Astrocyte (in vitro differentiated cells and primary cell): ENCODE measurements around the gene CREB1. TPM values are rescaled to one million over a fixed set of nuclear protein-coding genes. Genes with fewer than 3 reads are reported as not detected.
"Not testable (repeated sequence)": the region's sequence is repeated elsewhere in the genome, so short reads cannot be mapped to it uniquely, and the experiment has no call there.

Experiments
- DNase-seq: peaks from one replicate; pipeline ENCODE4 v3.0.0-alpha.2; 2010; ENCODE audit warnings: low read depth
- FAIRE-seq: peaks from 2 replicates; lab custom pipeline; 2011; peaks lifted over from hg19 to GRCh38; lab: Jason Lieb, UNC
- H2AFZ ChIP-seq: 2 replicates; pipeline ENCODE4 v1.6.0; 2012; ENCODE audit warnings: low read depth, low read length, inconsistent platforms
- H3K27ac ChIP-seq: 2 replicates; pipeline ENCODE4 v1.5.1; 2011; ENCODE audit warnings: low read depth, low read length, inconsistent platforms
- H3K27me3 ChIP-seq: 2 replicates; pipeline ENCODE4 v1.6.0; 2011; ENCODE audit warnings: low read length, inconsistent platforms; ENCODE audit not compliant: insufficient read depth
- H3K36me3 ChIP-seq: 2 replicates; pipeline ENCODE4 v1.5.1; 2011; ENCODE audit warnings: low read length, inconsistent platforms; ENCODE audit not compliant: insufficient read depth
- H3K4me1 ChIP-seq: 2 replicates; pipeline ENCODE4 v1.5.1; 2011; ENCODE audit warnings: low read length, inconsistent platforms; ENCODE audit not compliant: insufficient read depth
- H3K4me2 ChIP-seq: 2 replicates; pipeline ENCODE4 v1.6.0; 2012; ENCODE audit warnings: low read length, inconsistent platforms
- H3K4me3 ChIP-seq: 2 replicates; pipeline ENCODE4 v1.5.1; 2011; ENCODE audit warnings: low read depth, mild to moderate bottlenecking, low read length, inconsistent platforms; ENCODE audit not compliant: insufficient read depth
- H3K79me2 ChIP-seq: 2 replicates; pipeline ENCODE4 v1.6.0; 2012; ENCODE audit warnings: mild to moderate bottlenecking, low read length, inconsistent platforms; ENCODE audit not compliant: insufficient read depth
- H3K9ac ChIP-seq: 2 replicates; pipeline ENCODE4 v1.6.0; 2012; ENCODE audit warnings: mild to moderate bottlenecking, low read length, inconsistent platforms
- H3K9me3 ChIP-seq: 2 replicates; pipeline ENCODE4 v1.5.1; 2012; ENCODE audit warnings: low read depth, mild to moderate bottlenecking, low read length, inconsistent platforms; ENCODE audit not compliant: insufficient read depth
- H4K20me1 ChIP-seq: 2 replicates; pipeline ENCODE4 v1.6.0; 2012; ENCODE audit warnings: low read length, inconsistent platforms; ENCODE audit not compliant: insufficient read depth
- H3K27ac Mint-ChIP-seq: one replicate; pipeline ENCODE4 v1.8.0; 2021; ENCODE audit warnings: mild to moderate bottlenecking, mixed read lengths; ENCODE audit not compliant: unreplicated experiment
- H3K27me3 Mint-ChIP-seq: one replicate; pipeline ENCODE4 v1.8.0; 2021; ENCODE audit warnings: low read depth, mixed read lengths; ENCODE audit not compliant: unreplicated experiment
- H3K36me3 Mint-ChIP-seq: one replicate; pipeline ENCODE4 v1.8.0; 2021; ENCODE audit warnings: low read depth, mixed read lengths; ENCODE audit not compliant: unreplicated experiment
- H3K4me1 Mint-ChIP-seq: one replicate; pipeline ENCODE4 v1.8.0; 2021; ENCODE audit warnings: low read depth, mixed read lengths; ENCODE audit not compliant: unreplicated experiment
- H3K4me3 Mint-ChIP-seq: one replicate; pipeline ENCODE4 v1.8.0; 2021; ENCODE audit warnings: mild to moderate bottlenecking, moderate library complexity, mixed read lengths; ENCODE audit not compliant: unreplicated experiment
- H3K9me3 Mint-ChIP-seq: one replicate; pipeline ENCODE4 v1.8.0; 2021; ENCODE audit warnings: mild to moderate bottlenecking, mixed read lengths; ENCODE audit not compliant: unreplicated experiment
- CTCF ChIP-seq: IDR thresholded peaks from 2 replicates; pipeline ENCODE4 v1.5.1; 2011; ENCODE audit warnings: low read depth, mild to moderate bottlenecking, inconsistent platforms, low read length, moderate library complexity; ENCODE audit not compliant: insufficient read depth
- EZH2 ChIP-seq: IDR thresholded peaks from 2 replicates; pipeline ENCODE4 v1.6.1; 2012; ENCODE audit warnings: mild to moderate bottlenecking, low read length, inconsistent platforms; ENCODE audit not compliant: insufficient read depth
- total RNA-seq: library from RNA; stranded (reverse); gene quantifications from 2 replicates; pipeline ENCODE4 v1.2.1, GENCODE V29; 2021

CREB1 gene
- total RNA-seq, 1 donor from 2014 or later: 63.3 TPM

DNA sequence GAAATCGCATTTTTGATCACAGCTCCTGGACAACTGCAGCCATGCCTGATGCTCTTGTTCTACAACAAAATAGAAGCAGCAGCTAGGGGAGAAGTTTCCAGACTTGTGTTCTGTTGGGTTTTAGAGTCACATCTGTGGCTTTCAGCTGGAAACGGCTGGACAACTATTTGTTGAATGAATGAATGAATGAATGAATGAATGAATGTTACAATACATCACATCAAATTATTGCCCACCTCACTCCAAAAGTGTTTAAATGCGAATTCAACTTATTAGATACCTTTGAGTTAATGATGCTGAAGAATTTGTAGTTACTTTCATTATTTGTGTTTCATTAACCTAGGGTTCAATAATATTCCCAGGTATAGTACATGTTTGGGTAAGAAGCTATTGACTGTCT lies 103.9 kb downstream of the CREB1 start:
- Mint-ChIP-seq H3K9me3 (no peaks in the 10 kb centered on the region), H3K36me3 (no peaks in the 10 kb centered on the region), H3K4me1 (peaks cover 17% of the 10 kb centered on the region), H3K4me3 (no peak overlapping the region), H3K27me3 (peaks cover 3% of the 10 kb centered on the region), H3K27ac (no peak overlapping the region)
- Histone ChIP-seq H3K36me3 (no peaks in the 10 kb centered on the region), H3K27me3 (no peaks in the 10 kb centered on the region), H4K20me1 (no peaks in the 10 kb centered on the region), H3K9me3 (no peaks in the 10 kb centered on the region), H3K9ac (no peak overlapping the region), H3K27ac (no peak overlapping the region), H3K79me2 (no peaks in the 10 kb centered on the region), H3K4me2 (no peak overlapping the region), H3K4me3 (no peak overlapping the region), H3K4me1 (peaks cover 9% of the 10 kb centered on the region), H2AFZ (no peak overlapping the region)
- DNase-seq (no peak), FAIRE-seq (no peak)
- TF ChIP-seq EZH2 (no peak), CTCF (no peak)

DNA sequence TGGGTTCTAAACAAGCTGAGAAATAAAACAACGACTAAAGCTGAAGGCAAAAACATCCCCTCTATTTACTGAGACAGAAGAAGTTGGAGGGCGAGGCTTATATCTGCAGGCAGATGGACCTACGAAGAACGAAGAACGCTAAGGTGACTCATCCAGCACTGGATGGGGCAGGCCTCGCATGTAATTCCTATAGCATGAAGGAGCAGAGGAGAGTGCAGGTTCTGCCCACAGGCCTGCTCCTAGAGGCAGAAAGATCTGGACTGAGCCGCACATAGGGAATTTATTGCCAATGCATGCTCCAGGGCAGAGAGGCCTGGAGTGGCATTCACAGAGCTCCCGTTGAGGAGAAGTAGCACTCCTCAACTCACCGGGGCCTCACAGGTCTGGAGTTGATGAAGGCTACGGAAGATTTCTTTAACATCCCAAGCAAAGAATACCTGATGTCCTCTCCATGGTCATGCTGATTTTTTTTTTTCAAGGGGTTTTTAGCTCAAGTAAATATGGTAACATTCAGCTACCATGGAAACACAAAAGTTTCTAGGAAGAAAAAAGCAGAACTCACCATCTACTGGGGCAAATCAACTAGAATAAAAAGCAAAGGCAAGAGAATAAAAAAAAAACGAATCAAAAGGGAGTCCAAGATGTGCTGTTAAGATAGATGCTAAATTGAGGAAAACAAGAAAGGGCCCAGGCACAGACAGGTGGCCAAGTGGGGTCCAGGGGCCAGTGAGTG lies 105.9 kb downstream of the CREB1 start:
- Mint-ChIP-seq H3K27me3 (no peaks in the 10 kb centered on the region), H3K27ac (no peak overlapping the region), H3K9me3 (peaks cover 2% of the 10 kb centered on the region), H3K36me3 (no peaks in the 10 kb centered on the region), H3K4me1 (peaks cover 17% of the 10 kb centered on the region), H3K4me3 (no peak overlapping the region)
- Histone ChIP-seq H3K4me2 (no peak overlapping the region), H3K4me1 (peaks cover 9% of the 10 kb centered on the region), H3K9ac (no peak overlapping the region), H3K27ac (no peak overlapping the region), H3K36me3 (no peaks in the 10 kb centered on the region), H3K4me3 (no peak overlapping the region), H4K20me1 (no peaks in the 10 kb centered on the region), H2AFZ (no peak overlapping the region), H3K9me3 (peaks cover 5% of the 10 kb centered on the region), H3K27me3 (no peaks in the 10 kb centered on the region), H3K79me2 (no peaks in the 10 kb centered on the region)
- TF ChIP-seq EZH2 (no peak), CTCF (no peak)
- peak; percentile 45 for DNase-seq
- no peak for FAIRE-seq

- H3K4me1 ChIP-seq, H3K4me3 Mint-ChIP-seq, H3K4me1 Mint-ChIP-seq, H3K9me3 Mint-ChIP-seq, H3K4me2 ChIP-seq, H2AFZ ChIP-seq, FAIRE-seq, H3K4me3 ChIP-seq, H4K20me1 ChIP-seq, H3K27me3 Mint-ChIP-seq, H3K9me3 ChIP-seq, H3K79me2 ChIP-seq, H3K36me3 Mint-ChIP-seq, H3K27ac ChIP-seq, H3K27ac Mint-ChIP-seq, DNase-seq, H3K9ac ChIP-seq, H3K36me3 ChIP-seq, H3K27me3 ChIP-seq: not testable (repeated sequence)
These were observed 109.5 kb downstream of the CREB1 start for GRCh38 chr2:207639288-207639687.
